EL (cell line): ENCODE results near the gene DIAPH1.

Experiments
- DNase-seq: peaks from one replicate; pipeline ENCODE4 v3.0.0-alpha.2; 2016

The DIAPH1 gene

GRCh38 chr5:141476132-141476911 is 142.5 kb downstream of the DIAPH1 start:
- DNase-seq: peak; percentile 80

- DNase-seq: peak; percentile 97
Measured at GRCh38 chr5:141475625-141476131, 143.1 kb downstream of the DIAPH1 start, which contains the start of gene PCDHGC3. Gene PCDHGC3 (plus strand): TSS chr5:141475966. CDS start chr5:141476117, 151 bp downstream.

GRCh38 chr5:141465351-141465750 is 153.4 kb downstream of the DIAPH1 start:
- peak; percentile 31 for DNase-seq
